Stimulated activated CD4-positive, alpha-beta T cell treated with anti-CD3 and anti-CD28 coated beads, Interleukin-4, amount 100 ng/mL, for 24 hours (primary cell): ENCODE data around the gene SEMA3B.
"Not testable (repeated sequence)": the region's sequence is repeated elsewhere in the genome, so short reads cannot be mapped to it uniquely, and the experiment has no call there.

Experiments
- DNase-seq: peaks from one replicate; pipeline ENCODE4 v3.0.0-alpha.2; 2020

The SEMA3B gene

DNA sequence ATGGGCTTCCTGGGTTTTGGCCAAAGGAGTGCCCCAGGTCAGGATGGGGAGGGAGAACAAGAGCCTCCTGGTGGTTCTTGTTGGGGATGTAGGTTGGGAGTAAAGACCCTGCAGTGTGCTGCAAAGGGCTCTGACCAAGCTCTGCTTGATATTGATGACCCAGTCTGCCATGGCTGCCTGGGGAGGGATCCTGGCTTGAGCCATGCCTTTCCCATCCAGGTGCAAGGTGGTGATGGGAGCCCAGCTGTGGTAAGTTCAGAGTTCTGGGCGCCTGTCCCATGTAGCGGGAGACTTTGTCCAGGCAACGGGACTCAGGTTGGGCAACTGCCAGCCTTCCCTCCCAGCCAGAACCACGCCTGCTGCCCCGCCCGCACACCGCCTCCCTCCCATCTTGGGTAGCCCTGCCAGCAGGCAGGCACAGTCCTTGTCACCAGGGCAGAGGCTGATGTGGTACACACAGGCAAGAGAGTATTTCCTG is 30.4 kb upstream of the SEMA3B start:
- peak; percentile 26 for DNase-seq

DNA sequence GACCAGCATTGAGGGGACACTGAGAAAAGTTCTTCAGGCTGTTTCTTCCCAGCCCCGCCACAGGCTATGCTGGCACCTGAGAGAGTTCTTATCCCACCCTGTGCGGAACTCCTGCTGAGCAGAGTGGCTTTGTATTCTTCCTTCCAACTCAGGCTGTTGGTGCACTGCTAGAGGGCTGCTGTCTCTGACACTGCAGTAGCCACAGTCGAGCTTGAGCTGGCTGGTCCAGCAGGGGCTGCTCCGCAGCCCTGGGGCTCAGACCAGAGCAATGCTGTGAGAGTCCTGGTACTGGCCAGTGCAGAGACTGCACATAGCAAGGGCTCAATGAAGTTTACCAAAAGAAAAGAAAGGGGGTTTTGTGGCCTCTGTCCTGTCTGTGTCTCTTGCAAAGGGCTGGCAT is 29.3 kb upstream of the SEMA3B start:
- DNase-seq: no peak

DNA sequence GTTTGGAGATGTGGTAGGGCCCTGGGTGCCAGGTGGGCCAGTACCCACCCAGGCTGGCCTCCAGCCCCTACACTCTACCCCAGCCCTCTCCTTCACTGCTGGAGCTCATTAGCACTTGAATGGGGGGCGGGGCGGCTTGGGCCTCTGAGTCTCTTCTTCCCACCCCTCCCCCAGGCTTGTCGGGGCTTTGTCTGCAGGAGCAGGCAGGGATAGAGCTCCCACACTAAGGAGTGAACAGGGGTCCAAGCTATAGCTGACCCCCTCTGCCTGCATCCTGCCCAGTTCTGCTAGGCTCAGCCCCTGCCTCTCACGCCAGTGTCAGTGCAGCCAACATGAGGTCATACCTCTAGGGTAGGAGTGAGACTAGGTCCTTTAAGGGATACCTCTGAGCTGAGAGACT is 27.8 kb upstream of the SEMA3B start:
- DNase-seq: no peak

DNA sequence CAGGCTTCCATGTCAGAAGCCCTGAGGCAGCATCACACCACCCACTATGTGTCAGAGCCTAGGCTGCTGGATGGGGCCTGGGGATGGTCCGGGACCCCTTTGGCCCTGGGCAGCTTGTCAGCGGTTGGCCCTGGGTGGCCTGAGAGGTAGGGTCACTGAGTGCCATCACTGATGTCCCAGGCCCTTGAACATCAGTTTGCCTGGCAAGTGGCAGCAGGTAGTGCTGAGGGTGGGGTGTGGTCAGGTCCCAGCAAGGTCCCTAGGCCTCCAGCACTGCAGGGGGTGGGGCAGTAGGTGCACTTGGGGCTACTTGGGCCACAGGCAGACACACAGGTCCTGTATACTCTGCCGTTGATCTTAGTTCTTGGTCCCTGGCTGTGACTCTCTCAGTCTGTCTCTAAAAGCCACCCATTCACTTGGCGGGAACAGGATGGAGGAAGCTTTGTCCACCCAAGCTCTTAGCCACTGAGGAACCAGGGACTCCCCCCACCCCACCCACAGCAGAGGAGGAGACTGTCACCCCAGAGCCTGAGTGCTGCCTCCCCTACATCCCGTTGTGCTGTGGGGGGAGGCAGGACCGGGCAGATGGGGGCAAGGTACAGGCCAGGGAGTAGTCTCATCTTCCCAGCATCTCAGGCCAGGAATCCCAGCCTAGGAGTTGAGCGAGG is 27.1 kb upstream of the SEMA3B start:
- no peak for DNase-seq

DNA sequence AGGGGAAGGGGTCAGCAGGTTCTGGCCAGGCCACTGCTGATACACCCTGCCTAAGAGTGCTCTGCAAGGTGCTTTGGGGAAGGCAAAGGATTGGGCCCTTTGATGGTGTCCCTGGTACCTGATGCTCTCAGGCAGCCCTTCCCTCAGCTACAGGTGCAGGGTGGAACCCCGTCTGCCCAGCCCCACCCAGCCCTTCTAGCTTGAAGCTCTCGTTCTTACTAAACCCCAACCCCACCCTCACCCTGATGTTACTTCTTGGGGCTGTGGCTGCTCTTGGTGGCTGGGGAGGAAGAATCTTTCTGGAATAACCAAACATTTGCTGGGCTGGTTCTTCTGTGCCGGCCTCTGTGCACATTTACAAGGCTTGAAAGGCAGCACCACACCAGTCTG is 26.6 kb upstream of the SEMA3B start:
- DNase-seq: no peak

DNA sequence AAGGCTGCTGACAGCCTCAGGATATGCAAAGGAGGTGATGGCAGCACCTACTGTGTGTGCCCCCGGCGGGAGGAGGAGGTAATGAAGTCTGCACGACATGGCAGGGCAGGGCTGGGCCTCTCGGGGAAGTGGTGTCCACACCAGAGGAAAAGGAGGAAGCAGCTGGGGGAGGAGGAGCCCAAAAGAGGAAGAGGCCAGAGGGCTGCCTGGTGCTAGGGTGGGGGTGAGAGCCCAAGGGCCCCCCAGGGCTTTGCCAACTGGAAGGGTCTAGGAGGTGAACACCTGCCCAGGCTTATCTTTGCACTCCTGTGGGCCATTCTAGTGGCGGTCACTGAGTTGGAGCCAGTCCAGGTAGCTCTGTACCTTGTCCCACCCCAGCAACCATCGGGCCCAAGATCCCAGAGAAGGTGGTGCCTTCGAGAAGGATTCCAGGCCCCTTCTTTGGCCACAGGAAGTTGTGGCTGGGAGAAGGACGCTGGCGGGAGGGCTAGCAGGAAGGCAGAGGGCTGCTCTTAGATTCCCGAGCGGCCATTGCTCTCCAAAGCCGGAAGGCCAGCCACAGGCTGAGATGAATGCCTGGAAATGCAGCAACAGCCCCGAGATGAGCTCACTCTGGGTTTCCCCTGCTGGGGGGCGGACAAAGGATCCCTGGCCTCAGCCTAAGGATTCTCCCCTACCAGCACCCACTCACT is 25.9 kb upstream of the SEMA3B start:
- peak; percentile 60 for DNase-seq

DNA sequence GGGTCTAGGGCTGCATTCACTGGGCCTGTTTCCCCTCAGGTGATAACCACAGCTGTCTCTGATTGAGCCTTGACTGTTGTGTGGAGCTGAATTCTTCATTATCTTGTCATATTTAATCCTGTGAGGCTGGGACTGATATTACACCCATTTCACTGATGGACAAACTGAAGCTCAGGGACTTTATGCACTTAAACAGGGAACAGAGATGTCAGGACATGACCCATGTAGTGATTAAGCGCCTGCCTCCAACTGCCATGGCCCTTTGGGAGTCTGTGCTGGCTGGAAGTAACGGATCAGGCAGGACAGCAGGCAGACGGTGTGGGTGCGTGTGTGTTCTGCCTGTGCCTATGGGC is 25.4 kb upstream of the SEMA3B start:
- DNase-seq: no peak

DNA sequence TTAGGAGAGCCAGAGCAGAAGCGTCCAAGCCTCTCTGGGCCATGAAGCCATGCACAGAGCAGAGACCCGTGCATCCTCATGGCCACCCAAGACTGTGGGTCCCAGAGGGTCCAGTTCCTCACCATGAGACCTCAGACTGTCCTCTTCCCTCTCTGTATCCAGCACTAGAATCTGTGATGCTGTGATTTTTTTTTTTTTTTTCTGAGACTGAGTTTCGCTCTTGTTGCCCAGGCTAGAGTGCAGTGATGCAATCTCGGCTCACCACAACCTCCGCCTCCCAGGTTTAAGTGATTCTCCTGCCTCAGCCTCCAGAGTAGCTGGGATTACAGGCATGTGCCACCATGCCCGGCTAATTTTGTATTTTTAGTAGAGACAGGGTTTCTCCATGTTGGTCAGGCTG is 24.1 kb upstream of the SEMA3B start:
- not testable (repeated sequence) for DNase-seq

DNA sequence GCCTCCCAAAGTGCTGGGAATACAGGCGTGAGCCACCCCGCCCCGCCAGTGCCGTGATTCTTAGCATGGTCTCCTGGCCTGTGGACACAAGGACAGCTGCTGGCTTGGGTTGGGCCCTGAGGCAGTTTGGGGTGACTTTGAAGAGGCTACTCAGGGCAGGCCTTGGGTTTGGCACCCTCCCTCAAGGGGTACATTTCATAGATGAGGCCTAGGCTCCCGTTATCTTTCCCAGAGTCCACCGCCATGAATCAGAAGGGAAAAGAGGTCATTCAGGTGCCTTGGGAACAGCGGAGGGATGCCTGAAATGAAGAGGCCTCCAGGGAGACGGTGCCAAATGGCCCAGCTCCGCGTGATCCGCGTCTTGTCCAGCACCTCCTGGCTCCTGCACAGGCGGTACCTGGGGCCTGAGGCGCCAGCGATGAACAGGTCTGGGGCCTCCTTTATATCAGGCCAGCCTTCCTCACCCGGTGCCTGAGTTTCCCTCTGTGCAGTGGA is 23.6 kb upstream of the SEMA3B start:
- no peak for DNase-seq

DNA sequence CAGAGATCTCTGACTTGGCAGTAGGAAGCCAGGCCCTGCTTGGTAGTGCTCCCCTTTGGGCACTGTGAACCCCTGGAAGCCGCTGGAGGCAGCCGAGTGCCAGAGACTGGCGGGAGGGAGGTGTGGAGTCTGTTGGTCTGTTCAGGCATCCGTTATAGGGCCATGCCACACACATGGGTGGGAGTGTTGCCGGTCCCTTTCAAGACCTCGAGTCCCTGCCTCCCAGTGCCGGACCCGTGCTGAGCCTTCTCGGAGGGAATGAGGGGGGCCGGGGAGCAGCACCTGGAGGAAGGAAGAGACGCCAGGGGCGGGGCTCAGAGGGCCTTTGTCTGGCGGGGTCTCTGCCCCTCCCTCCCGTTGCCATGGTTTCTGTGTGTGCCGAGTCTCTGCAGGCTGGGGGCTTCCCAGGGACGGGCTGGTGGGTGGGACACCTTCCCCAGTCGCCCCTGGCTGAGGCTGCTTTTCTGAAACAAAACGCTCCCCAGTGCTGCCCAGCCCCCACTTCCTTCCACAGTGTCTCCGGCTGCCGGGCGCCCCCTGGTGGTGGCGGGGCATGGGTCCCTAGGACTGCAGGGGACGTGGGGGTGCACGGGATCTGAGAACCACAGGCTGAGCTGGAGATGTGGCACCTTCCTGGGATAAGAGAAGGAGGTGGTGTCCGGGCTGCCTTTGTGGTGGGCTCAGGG is 23.0 kb upstream of the SEMA3B start:
- peak; percentile 96 for DNase-seq

DNA sequence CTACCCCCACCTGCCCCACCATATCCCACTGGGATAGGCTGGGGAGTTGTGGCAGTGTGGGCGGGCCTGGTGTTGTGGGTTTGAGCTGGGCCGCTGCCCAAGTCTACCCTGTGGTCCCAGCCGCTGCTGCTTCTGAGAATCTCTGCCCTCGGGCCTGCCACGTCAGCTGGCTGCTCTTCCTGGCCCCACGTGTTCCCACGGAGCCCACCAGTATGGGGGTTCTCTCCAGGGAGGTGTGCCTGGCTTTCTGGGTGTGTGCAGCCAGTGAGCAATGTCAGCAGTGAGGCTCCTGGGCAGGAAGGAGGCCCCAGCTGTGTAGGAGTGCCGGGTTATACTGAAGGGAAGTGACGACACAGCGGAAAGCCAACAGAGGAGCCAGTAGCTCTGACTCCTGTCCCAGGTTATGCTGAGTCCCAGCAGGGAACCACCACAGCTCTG is 22.4 kb upstream of the SEMA3B start:
- DNase-seq: peak; percentile 90

DNA sequence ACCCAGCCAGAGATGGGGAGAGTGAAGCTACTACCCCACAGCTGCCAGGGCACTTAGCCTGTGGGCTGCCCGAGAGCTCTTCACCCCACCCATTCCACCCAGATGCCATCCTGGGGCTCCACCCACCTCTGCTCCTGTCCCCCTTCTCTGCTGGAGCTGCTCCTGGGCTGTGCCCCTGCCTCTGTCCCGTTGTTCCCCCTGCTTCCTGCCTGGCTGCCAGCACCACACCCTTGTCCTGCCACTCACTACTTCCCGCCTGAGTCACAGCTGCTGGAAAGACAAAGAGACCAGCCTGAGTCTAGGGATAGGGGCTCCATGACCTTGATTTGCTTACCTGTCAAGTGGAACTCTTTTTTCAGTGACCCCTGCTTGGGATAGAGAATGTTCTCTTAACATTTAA is 20.6 kb upstream of the SEMA3B start:
- no peak for DNase-seq

DNA sequence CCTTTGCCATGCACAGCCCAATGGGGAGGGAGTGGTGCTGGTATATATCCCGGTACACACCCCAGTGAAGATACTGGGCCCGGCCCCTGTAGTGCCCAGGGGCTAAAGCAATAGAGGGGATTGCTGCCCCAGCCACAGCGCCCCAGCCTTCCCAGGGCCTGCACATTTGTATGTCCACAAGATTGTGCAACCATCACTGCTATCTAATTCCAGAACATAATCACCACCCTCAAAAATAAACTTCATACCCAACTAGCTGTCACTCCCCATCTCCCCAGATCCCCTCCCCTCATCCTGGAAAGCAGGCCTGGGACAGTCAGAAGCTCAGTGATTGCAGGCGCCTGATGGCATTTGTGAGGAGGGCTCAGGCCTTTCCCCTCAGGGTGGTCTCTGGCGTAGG is 19.5 kb upstream of the SEMA3B start:
- no peak for DNase-seq

DNA sequence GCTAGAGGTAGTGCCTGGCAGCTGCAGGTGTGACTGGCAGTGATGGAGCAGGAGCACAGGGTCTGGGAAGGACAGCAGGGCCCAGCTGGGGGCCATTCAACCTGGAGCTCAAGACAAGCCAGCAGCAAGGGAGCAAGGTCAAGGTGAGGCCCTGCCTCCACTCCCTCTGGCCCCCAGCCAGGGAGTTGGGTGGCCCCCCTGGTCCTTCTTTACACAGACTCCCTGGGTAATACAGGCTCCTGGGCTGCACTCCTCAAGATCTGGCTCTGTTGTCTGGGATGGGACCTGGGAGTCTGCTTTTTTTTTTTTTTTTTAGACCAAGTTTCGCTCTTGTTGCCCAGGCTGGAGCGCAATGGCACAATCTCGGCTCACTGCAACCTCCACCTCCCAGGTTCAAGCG is 18.4 kb upstream of the SEMA3B start:
- no peak for DNase-seq

DNA sequence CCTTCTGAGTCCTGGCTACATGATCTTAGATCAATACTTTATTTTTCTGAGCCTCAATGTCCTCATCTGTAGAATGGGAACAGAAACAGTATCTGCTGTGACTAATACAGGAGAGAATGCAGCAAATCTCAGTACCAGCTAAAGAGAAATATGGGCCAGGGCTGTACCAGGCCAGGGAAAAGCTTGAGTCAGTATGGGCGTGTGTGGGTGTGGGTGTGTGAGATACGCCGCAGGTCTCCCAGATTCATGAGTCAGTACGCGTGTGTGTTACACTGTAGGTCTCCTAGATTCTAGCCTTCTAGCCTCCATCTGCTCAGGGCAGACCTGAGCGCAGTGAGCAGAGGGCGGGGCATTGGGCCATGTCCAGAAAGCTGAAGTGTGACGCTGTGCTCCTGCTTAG is 17.7 kb upstream of the SEMA3B start:
- peak; percentile 70 for DNase-seq

DNA sequence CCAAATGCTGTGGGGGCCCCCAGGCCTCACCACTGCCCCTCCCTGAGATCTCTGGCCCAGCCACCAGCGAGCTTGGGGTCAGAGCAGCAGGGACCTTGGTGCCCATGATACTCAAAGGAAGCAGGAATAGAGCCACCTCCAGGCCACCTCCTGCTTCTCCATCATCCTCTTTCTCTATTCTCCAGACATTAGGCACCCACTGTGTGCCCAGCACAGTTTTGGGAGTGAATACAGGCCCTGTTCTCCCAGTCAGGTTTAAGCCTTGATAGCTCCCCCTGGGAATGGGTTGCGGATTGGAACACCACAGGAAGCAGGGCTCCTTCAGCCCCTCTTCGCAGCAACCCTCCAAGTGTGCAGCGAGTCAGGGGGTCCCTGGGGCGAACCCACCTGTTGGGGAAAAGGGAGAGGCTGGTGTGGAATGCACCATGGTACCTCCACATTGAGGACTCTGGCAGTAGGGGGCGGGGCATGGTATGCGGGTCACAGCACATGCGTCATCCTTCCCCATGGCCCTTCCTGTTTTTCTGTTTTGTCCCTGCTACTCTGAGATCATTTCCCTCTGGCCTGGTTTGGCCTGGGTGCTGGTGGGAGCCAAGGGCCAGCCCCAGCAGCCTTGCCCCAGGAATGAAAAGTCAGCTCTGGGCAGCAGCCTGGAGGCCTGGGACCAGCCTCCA is 14.2 kb upstream of the SEMA3B start:
- DNase-seq: no peak

DNA sequence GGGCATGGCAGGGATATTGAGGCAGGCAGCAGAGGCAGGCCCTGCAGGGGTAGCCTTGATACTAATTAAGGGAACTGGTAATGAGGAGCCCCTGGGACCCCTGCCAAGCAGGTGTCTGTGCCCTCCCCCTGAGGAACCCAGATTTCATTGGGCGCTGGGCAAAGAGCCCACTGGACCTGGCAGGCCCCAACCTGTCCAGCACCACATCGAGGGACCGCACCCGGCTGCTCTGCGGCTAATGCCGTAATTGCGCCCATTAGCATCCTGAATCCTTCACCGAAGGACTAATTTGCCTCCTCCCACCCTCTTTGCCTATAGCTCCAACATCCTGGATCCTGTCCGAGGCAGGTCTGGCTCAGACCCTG is 13.7 kb upstream of the SEMA3B start:
- no peak for DNase-seq

DNA sequence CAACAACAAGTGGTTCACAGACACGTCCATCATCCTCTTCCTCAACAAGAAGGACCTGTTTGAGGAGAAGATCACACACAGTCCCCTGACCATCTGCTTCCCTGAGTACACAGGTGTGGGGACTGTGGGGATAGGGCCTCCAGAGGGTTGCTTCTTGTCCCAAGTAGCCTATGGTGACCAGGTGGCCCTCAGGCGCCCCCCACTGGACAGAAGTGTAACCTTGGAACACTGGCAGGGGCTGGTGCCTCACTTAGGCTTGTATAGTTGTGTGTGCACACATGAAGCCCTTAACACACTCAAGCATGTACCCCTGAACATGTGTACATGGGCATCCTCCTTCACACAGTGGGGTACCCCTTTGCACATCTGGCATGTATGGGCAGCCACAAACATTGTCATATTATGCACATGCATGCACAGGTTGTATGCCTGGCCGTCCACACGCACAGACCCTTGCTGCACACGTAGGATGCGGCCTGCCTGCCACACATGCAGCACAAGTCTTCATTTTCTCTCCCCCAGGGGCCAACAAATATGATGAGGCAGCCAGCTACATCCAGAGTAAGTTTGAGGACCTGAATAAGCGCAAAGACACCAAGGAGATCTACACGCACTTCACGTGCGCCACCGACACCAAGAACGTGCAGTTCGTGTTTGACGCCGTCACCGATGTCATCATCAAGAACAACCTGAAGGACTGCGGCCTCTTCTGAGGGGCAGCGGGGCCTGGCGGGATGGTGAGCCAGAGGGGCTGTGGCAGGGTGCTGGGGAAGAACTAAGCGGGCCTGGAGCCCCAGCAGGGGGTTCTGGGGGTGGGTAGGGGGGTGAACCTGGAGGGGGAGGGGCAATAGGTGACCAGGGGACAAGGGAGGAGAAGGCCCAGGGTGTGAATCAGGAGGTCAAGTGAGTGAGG is 11.7 kb upstream of the SEMA3B start:
- DNase-seq: peak; percentile 43

DNA sequence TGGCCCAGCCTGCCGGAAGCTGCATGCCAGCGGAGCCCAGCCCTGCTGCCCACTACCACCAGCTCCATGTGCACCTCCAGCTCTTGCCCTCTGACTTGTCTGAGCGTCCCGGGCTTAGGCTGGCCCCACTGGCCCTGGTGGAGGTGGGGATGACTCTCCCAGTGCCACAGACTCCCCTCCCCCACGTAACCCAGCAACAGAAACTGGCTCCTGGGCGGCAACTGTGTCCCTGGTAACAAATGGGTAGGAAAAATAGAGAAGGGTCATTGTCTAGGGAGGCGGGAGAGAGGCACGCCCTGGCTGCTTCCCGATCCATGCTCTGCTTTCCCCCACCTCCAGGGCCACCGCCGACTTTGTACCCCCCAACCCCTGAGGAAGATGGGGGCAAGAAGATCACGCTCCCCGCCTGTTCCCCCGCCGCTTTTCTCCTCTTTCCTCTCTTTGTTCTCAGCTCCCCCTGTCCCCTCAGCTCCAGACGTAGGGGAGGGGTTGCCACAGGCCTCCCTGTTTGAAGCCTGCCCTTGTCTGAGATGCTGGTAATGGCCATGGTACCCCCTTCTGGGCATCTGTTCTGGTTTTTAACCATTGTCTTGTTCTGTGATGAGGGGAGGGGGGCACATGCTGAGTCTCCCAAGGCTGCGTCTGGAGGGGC is 10.8 kb upstream of the SEMA3B start:
- DNase-seq: no peak

DNA sequence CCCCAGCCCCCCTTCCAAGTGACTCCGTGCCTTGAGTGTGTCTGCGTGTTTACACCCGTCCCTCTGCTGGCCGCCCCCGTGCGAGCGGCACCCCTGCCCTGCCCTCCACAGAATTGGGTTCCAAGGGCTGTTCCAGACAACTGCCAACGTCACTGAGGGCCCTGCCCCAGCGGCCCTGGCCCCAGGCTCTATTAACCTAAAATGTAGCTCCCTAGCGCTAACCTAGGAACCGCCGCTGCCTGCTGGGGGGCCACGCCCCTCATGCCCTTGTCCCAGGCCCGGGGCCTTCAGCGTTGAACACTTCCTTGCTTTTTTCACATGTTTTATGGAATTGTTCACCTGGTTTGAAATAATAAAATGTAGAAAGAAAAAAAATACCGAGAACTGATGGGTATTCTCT is 10.0 kb upstream of the SEMA3B start:
- no peak for DNase-seq

DNA sequence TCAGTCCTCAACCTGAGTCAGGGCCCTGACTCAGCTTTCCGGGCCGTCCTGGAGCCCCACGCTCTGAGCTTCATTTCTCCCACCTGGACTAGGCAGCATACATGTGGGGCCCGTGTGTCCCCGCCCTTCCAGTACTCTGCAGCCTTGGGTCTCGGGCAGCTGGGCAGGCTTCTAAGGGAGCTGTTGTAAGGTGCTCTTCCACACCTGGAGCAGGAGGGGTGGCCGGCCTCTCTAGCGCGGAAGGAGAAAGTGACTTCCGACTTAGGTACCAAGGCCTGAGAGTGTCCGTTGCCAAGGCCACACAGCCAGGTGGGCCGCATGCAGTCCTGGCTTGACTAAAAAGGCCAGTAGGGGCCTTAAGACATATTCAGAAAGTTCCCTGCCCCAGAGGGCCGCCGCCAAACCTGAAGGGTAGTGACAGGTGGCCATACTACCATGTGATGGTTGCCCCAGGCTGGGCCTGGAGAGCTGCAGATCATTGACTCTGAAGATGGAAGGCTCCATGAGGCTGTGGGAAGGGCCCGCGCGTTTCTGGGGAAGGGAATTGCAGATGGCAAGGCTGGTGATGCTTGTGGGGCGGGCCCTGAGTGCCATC is 9.4 kb upstream of the SEMA3B start:
- no peak for DNase-seq
